HG03575 (cell line): ENCODE data around the gene ENTPD6.

ENCODE experiments used
- ATAC-seq: cut with Tn5 transposase; IDR thresholded peaks from one replicate; pipeline ENCODE4 v1.9.1; 2021; ENCODE audit not compliant: unreplicated experiment, insufficient number of reproducible peaks, low FRiP score; ENCODE audit errors: extremely low read depth

ENTPD6 gene

DNA sequence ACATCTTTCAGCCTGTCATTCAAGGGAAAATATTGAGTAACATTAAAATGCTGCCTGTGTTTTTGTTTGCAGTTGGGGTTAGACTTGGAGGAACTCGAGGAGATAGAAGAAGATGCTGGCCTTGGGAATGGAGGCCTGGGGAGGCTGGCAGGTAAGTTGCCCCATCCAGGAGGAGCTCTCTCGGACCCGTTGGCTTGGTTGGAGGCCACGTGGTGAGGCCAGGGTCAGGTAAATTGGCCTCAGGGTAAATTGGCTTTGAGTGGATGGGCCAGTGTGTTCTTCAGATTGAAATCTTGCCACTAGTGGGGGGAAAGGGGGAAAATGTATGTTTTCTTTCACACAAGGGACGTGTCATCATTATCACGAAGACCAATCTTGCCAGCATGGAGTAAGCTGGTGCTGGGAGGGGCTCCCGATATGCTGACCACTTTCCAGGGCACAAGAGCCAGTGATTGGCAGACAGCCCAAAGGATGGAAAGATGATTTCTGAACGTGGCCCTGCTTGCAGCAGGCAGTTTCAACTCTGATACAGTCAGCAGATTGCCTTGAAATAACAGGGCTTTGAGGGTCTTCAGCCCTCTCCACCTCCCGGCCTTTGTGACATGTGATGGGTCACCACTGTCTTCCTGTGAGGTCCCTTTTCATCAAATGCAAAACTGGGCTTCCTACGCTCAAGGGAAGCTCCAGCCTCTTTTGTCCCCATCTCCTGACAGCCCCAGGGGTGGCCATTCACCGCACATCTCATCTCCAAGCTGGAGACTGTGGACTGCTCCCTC is 73.7 kb downstream of the ENTPD6 start:
- no peak for ATAC-seq

DNA sequence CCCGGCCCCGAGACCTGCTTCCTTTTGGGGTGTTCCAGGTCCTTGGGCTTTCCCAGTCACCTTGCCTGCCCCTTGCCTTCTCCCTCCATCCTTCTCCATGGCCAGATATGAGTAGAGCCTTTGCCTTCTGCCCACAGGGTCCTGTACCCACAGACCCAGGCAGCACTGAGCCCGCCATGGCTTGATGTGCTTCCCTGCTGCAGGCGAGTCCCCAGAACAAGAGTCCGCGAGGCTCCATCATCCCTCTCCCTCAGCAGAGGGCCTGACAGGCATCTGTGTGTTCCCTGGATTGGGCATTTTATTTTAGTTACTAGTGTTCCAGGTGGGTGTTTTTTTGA is 74.3 kb downstream of the ENTPD6 start:
- ATAC-seq: no peak

DNA sequence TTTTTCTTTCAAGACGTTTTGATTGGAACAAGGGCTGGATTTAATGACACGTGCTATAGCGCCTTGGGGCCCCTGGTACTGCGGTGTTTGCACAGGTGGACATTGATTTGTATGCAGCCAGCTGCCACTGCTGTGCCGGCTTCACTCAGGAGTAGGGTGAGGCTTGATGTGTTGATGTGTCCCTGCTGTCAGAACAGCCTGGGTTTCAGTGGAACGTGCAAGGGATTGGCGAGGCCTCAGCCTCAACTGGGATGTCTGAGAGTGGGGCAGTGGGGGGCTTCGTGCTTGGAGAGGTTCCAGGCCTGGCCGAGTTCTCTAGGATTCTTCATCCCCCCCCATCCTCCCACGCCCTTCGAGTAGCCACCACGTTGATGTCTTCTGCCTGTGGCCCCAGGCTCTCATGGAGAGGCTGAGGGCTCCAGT is 75.3 kb downstream of the ENTPD6 start:
- no peak for ATAC-seq

DNA sequence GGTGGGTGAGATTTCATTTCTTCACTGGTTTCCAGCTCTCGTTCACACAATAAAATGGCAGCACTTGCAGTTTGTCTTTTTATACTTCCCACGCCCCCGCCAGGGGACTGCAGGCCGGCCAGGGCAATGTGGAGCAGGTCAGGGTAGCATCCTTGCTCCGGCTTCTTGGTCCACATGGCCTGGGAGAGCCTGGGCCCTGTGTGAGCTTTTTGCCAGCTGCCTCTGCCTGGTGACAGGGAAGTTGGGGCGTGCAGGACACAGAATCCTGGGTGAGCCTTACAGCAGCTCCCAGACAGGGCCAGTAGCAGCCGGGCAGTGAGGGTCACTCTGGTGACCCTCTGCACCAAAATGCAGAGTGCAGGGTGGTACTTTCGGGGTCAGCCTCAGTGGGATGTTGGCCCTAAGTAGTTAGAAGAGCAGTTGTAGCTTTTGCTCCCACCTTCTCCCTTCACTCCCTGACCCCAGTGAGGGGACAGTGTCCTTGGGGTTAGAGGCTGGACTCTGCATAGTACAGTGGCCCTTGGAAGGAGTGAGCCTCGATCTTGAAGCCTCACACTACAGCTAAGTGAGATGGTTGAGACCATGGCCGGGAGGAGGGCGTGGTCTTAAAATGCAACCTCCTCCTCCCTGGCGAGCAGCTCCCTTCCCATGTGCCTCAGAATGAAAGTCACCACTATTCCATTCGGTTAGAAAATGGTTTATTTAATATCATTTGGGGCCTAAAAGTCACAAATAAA is 76.1 kb downstream of the ENTPD6 start:
- no peak for ATAC-seq

DNA sequence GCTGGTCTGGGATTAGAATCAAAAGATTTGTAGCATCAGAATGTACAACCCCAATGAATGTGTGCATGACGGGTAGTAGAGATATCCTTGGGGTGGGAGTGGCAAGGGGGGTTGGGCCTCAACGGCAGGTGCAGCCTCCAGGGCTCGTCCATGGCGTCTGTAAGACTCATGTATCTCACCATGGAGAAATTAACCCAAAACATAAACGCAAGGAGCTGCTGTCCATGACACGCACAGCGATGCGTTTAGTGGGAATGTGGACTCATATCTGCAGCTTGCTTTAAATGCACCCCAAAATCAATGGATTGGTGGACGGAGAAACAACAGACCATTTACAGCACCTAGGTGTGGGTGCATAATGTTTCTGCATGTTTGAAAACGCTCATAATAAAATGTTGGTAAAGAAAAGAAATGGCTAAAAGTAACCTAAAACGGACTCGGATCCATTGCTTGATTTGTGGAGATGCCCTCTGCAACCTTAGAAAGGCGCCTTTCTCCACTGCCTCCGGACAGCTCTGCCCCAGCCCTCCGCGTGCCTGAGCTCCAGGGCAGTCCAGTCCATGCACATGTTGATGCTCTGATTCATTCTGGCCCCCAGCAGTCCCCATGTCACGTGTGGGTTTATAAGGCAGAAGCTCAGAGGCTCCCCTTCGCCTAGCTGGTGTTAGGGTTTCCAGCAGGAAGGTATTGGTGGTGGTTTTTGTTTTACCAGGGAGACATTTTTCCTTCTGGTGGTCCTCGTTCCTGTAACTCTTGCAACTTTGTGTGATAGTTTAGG is 76.9 kb downstream of the ENTPD6 start:
- ATAC-seq: no peak

DNA sequence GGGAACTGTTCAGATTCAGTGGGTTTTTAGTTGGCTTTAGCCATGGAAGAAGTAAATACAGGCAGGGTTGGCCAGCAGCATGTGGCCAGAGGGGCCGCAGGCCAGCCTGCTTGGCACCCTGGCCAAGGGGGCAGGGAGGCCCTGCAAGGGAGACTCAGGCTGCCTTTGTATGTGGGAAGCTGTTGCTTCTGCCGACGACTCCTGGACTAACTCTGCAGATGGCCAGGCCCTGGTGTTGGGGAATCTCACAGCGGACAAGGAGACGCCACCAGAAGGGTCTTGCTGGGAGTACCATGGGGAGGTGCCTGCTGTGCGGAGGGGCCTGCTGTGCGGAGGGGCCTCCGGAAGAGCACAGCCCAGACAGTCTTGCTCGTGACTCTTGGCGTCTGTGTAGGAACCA is 77.5 kb downstream of the ENTPD6 start:
- no peak for ATAC-seq

DNA sequence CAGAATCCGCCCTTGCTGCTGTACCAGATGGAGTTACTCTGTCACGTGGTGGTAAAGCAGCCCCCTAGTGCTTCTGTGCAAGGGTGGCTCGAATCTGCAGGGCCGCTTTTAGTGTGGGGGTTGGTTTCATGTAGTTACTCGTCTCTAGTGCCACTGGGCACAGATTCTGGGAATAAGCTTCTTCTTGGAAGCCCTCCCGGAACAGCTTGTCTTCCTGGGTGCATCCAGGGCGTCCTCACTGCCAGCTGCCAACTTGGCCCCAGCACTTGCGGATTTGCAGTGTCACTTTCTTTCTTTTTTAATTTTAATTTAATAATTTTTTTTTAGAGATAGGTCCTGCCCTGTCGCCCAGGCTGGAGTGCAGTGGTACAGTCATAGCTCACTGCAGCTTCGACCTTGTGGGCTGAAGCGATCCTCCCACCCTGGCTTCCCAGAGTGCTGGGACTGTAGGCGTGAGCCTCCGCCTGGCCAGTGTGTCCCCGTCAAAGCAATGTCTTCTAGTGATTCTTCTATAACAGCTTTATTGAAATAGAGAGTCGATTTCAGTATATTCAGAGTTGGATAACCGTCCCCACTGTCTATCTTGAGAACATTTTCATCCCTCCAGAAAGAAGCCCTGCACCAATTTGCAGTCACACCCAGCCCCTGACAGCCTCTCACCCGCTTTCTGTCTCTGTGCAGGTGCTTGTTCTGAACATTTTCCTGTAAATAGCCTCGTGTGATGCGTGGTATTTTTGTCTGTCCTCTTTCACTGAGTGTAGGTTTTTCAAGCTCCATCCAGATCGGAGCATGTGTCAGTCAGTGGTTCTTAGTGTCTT is 78.2 kb downstream of the ENTPD6 start:
- ATAC-seq: no peak

DNA sequence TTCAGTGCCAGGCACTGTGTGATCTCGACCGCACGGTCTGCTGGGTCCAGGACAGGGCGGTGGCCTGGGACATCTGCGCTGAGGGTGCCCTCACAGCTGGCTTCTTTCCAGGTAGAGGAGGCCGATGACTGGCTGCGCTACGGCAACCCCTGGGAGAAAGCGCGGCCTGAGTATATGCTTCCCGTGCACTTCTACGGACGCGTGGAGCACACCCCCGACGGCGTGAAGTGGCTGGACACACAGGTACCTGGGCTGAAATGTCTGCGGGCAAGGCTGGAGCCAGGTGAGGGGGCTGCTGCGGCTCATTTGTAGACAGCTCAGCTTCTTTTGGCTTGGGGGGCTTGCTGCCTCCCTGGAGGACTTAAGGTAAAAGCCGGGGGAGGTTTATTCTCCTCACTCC is 79.0 kb downstream of the ENTPD6 start:
- ATAC-seq: no peak

DNA sequence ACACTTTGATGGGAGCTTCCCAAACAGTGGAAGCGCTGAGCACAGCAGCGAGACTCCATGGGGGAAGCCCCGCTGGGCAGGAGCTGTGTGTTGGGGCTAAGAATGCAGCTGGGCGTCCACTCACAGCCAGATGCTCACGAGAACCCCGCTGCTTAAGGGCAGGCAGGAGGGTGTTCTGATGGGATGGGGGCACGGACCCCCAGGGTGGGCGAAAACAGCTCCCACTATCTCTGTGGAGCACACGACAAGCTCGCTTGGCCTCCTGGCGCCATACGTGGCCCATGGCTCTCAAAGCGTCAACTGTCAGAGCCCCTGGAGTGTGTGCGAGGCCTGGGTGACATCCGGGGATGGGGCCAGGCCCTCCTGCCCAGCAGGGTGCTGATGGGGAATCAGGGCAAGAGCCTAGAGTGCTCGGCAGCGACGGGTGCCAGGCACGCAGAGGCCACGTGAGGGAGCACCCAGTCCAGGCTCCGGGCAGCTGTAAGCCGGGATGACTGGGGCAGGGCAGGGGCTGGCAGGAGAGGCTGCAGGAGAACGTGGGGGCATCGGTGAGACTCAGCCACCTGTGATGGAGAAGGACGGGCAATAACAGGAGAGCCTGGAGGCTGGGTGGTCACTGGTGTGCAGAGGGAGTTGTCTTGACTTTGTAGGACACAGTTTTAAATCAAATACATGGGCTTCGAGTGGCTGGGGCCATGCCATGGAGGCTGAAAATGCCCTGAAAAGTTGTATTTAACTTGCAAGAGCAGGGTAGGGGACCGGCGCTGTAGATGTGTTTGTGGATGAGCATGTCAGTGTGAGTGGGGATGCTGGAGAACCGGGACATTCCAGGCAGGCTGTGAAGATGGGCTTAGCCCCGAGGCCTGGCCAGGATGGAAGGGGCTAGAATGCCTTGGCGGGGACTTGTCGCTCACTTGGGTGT is 79.6 kb downstream of the ENTPD6 start:
- ATAC-seq: no peak

DNA sequence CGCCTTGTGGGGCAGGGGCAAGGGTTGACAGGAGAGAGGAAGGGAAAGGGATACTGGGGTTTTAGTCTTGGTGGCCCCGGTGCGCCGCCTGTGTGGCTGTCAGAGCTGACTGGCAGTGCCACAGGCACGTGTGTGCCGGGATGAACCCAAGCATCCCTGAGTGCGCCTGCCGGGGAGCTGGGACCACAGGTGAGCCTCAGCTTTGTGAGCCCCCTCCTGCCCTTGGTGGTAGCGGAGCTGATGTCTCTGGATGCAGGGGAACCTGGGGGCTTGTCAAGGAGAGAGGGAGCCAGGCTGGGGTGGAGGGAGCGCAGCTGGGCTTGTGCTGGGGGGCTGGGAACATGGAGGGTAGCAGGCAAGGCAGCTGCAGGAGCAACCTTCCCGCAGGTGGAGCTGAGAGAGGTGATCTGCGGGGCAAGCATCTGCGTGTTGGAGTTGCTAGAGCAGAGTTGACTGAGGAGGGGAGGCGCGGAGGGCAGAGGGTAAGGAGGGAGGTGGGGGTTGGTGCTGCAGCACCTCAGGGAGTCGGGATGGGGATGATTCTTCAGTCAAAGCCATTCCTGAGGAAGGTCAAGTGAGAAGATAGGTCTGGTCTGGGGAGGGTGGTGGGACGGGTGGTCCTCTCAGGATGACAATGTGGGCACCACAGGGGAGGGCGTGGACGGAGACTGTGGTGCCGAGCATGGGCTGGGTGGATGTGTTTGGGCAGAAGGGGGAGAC is 80.5 kb downstream of the ENTPD6 start:
- ATAC-seq: no peak
